ENCODE measurements around the gene APH1B.

The APH1B gene

GRCh38 chr15:63329567-63330350, 52.4 kb downstream of the APH1B start:
- Histone ChIP-seq H3K9ac (ENCODE audit: low read depth, low read length, poor library complexity) (no peak overlapping the region), H3K4ac (ENCODE audit: low read length) (no peak overlapping the region), H3K14ac (ENCODE audit: low read length) (no peak overlapping the region), H3K9me3 (replicated peaks in 1 of 2; ENCODE audit: control insufficient read depth in 2 of 2, insufficient read depth in 1 of 2, low read depth in 1 of 2, low read length in 2 of 2) (no peaks in the 10 kb centered on the region), H4K91ac (ENCODE audit: low read depth, low read length, poor library complexity) (no peak overlapping the region), H3K4me3 (ENCODE audit: low read length in 2 of 2) (no peak overlapping the region), H2BK120ac (ENCODE audit: low read depth, low read length) (peak overlapping the region; percentile 35), H3K4me1 (ENCODE audit: control insufficient read depth in 2 of 2, insufficient read depth in 1 of 2, low read depth in 1 of 2, low read length in 2 of 2) (no peaks in the 10 kb centered on the region), H3K79me1 (ENCODE audit: low read depth, low read length) (no peaks in the 10 kb centered on the region), H2BK12ac (ENCODE audit: low read length) (no peak overlapping the region), H3K23ac (ENCODE audit: low read depth, low read length, poor library complexity) (no peak overlapping the region), H3K18ac (ENCODE audit: low read length) (no peak overlapping the region), H2AK5ac (ENCODE audit: low read depth, low read length) (peak overlapping the region; percentile 88), H2BK15ac (ENCODE audit: low read length) (peak overlapping the region; percentile 21), H2AFZ (ENCODE audit: low read length) (no peak overlapping the region), H4K8ac (ENCODE audit: low read depth, low read length) (no peak overlapping the region), H3K27me3 (ENCODE audit: control insufficient read depth in 3 of 3, insufficient read depth in 3 of 3, low read depth in 1 of 3, low read length in 3 of 3) (no peaks in the 10 kb centered on the region), H3K27ac (replicated peaks; ENCODE audit: low read length) (no peak overlapping the region), H2BK5ac (ENCODE audit: low read length) (no peak overlapping the region), H3K36me3 (replicated peaks in 1 of 2; ENCODE audit: control insufficient read depth in 2 of 2, insufficient read depth in 2 of 2, low read length in 2 of 2) (no peaks in the 10 kb centered on the region), H3K4me2 (ENCODE audit: insufficient read depth, low read length, poor library complexity, severe bottlenecking) (no peak overlapping the region)
- no peak for DNase-seq (ENCODE audit: low spot score)
- no CpG with 5 or more reads among the region's 5 CpGs for WGBS, 2 donors (ENCODE audit: extremely low coverage in 2 of 2, insufficient read length in 2 of 2, insufficient replicate concordance in 1 of 2)

GRCh38 chr15:63330926-63331325, 53.5 kb downstream of the APH1B start:
- Histone ChIP-seq H2AK5ac (ENCODE audit: low read depth, low read length) (no peak overlapping the region), H2BK12ac (ENCODE audit: low read length) (no peak overlapping the region), H3K79me1 (ENCODE audit: low read depth, low read length) (no peaks in the 10 kb centered on the region), H3K14ac (ENCODE audit: low read length) (no peak overlapping the region), H3K4me3 (ENCODE audit: low read length in 2 of 2) (no peak overlapping the region), H3K36me3 (replicated peaks in 1 of 2; ENCODE audit: control insufficient read depth in 2 of 2, insufficient read depth in 2 of 2, low read length in 2 of 2) (no peaks in the 10 kb centered on the region), H3K18ac (ENCODE audit: low read length) (no peak overlapping the region), H3K9me3 (replicated peaks in 1 of 2; ENCODE audit: control insufficient read depth in 2 of 2, insufficient read depth in 1 of 2, low read depth in 1 of 2, low read length in 2 of 2) (no peaks in the 10 kb centered on the region), H2AFZ (ENCODE audit: low read length) (no peak overlapping the region), H4K8ac (ENCODE audit: low read depth, low read length) (no peak overlapping the region), H3K9ac (ENCODE audit: low read depth, low read length, poor library complexity) (no peak overlapping the region), H3K23ac (ENCODE audit: low read depth, low read length, poor library complexity) (no peak overlapping the region), H3K27me3 (ENCODE audit: control insufficient read depth in 3 of 3, insufficient read depth in 3 of 3, low read depth in 1 of 3, low read length in 3 of 3) (peaks cover 0 to 4% (median 0%) of the 10 kb centered on the region in 3 experiments), H2BK5ac (ENCODE audit: low read length) (no peak overlapping the region), H3K4me2 (ENCODE audit: insufficient read depth, low read length, poor library complexity, severe bottlenecking) (no peak overlapping the region), H2BK120ac (ENCODE audit: low read depth, low read length) (no peak overlapping the region), H3K27ac (replicated peaks; ENCODE audit: low read length) (no peak overlapping the region), H3K4ac (ENCODE audit: low read length) (no peak overlapping the region), H2BK15ac (ENCODE audit: low read length) (no peak overlapping the region), H3K4me1 (ENCODE audit: control insufficient read depth in 2 of 2, insufficient read depth in 1 of 2, low read depth in 1 of 2, low read length in 2 of 2) (no peaks in the 10 kb centered on the region), H4K91ac (ENCODE audit: low read depth, low read length, poor library complexity) (no peak overlapping the region)
- WGBS, 2 donors (ENCODE audit: extremely low coverage in 2 of 2, insufficient read length in 2 of 2, insufficient replicate concordance in 1 of 2) = no CpG with 5 or more reads among the region's 10 CpGs
- DNase-seq (ENCODE audit: low spot score) = no peak

- Histone ChIP-seq H3K18ac (ENCODE audit: low read length) (no peak overlapping the region), H3K4me2 (ENCODE audit: insufficient read depth, low read length, poor library complexity, severe bottlenecking) (no peak overlapping the region)
- WGBS, 2 donors (ENCODE audit: extremely low coverage in 2 of 2, insufficient read length in 2 of 2, insufficient replicate concordance in 1 of 2) = no CpG with 5 or more reads among the region's 12 CpGs
These were observed 54.1 kb downstream of the APH1B start for GRCh38 chr15:63331456-63331855.

GRCh38 chr15:63332367-63333124, 55.1 kb downstream of the APH1B start:
- Histone ChIP-seq H2BK5ac (ENCODE audit: low read length) (no peak overlapping the region), H3K4me3 (ENCODE audit: low read length in 2 of 2) (no peak overlapping the region)

More at GRCh38 chr15:63331456-63331855, 54.1 kb downstream of the APH1B start:
- Histone ChIP-seq H3K27ac (replicated peaks; ENCODE audit: low read length) (no peak overlapping the region), H3K4ac (ENCODE audit: low read length) (no peak overlapping the region), H3K9me3 (replicated peaks in 1 of 2; ENCODE audit: control insufficient read depth in 2 of 2, insufficient read depth in 1 of 2, low read depth in 1 of 2, low read length in 2 of 2) (no peaks in the 10 kb centered on the region), H4K91ac (ENCODE audit: low read depth, low read length, poor library complexity) (no peak overlapping the region), H3K9ac (ENCODE audit: low read depth, low read length, poor library complexity) (no peak overlapping the region), H3K14ac (ENCODE audit: low read length) (no peak overlapping the region), H2AFZ (ENCODE audit: low read length) (no peak overlapping the region), H2AK5ac (ENCODE audit: low read depth, low read length) (no peak overlapping the region), H2BK12ac (ENCODE audit: low read length) (no peak overlapping the region), H3K23ac (ENCODE audit: low read depth, low read length, poor library complexity) (no peak overlapping the region), H3K36me3 (replicated peaks in 1 of 2; ENCODE audit: control insufficient read depth in 2 of 2, insufficient read depth in 2 of 2, low read length in 2 of 2) (no peaks in the 10 kb centered on the region), H3K79me1 (ENCODE audit: low read depth, low read length) (no peaks in the 10 kb centered on the region), H2BK120ac (ENCODE audit: low read depth, low read length) (no peak overlapping the region), H3K27me3 (ENCODE audit: control insufficient read depth in 3 of 3, insufficient read depth in 3 of 3, low read depth in 1 of 3, low read length in 3 of 3) (peaks cover 0 to 7% (median 0%) of the 10 kb centered on the region in 3 experiments), H3K4me3 (ENCODE audit: low read length in 2 of 2) (no peak overlapping the region), H2BK5ac (ENCODE audit: low read length) (no peak overlapping the region), H3K4me1 (ENCODE audit: control insufficient read depth in 2 of 2, insufficient read depth in 1 of 2, low read depth in 1 of 2, low read length in 2 of 2) (no peaks in the 10 kb centered on the region), H2BK15ac (ENCODE audit: low read length) (no peak overlapping the region), H4K8ac (ENCODE audit: low read depth, low read length) (no peak overlapping the region)
- DNase-seq (ENCODE audit: low spot score) = no peak

More at GRCh38 chr15:63332367-63333124, 55.1 kb downstream of the APH1B start:
- no peaks in the 10 kb centered on the region for H3K9me3 ChIP-seq (replicated peaks in 1 of 2; ENCODE audit: control insufficient read depth in 2 of 2, insufficient read depth in 1 of 2, low read depth in 1 of 2, low read length in 2 of 2)
- no peaks in the 10 kb centered on the region for H3K79me1 ChIP-seq (ENCODE audit: low read depth, low read length)
- H2BK12ac ChIP-seq (ENCODE audit: low read length) = no peak overlapping the region
- no peak overlapping the region for H2AFZ ChIP-seq (ENCODE audit: low read length)
- H2BK120ac ChIP-seq (ENCODE audit: low read depth, low read length) = no peak overlapping the region
- H3K23ac ChIP-seq (ENCODE audit: low read depth, low read length, poor library complexity) = no peak overlapping the region
- no peak overlapping the region for H3K9ac ChIP-seq (ENCODE audit: low read depth, low read length, poor library complexity)
- no peaks in the 10 kb centered on the region for H3K4me1 ChIP-seq (ENCODE audit: control insufficient read depth in 2 of 2, insufficient read depth in 1 of 2, low read depth in 1 of 2, low read length in 2 of 2)
- peak overlapping the region; percentile 22 for H2AK5ac ChIP-seq (ENCODE audit: low read depth, low read length)
- H3K27me3 ChIP-seq (ENCODE audit: control insufficient read depth in 3 of 3, insufficient read depth in 3 of 3, low read depth in 1 of 3, low read length in 3 of 3) = peaks cover 0 to 7% (median 0%) of the 10 kb centered on the region in 3 experiments
- no peak overlapping the region for H3K27ac ChIP-seq (replicated peaks; ENCODE audit: low read length)
- no peak overlapping the region for H3K18ac ChIP-seq (ENCODE audit: low read length)
- no peak for DNase-seq (ENCODE audit: low spot score)
- H3K36me3 ChIP-seq (replicated peaks in 1 of 2; ENCODE audit: control insufficient read depth in 2 of 2, insufficient read depth in 2 of 2, low read length in 2 of 2) = no peaks in the 10 kb centered on the region
- H3K14ac ChIP-seq (ENCODE audit: low read length) = no peak overlapping the region
- H3K4ac ChIP-seq (ENCODE audit: low read length) = no peak overlapping the region
- no CpG with 5 or more reads among the region's 9 CpGs for WGBS, 2 donors (ENCODE audit: extremely low coverage in 2 of 2, insufficient read length in 2 of 2, insufficient replicate concordance in 1 of 2)
- H4K91ac ChIP-seq (ENCODE audit: low read depth, low read length, poor library complexity) = no peak overlapping the region
- H2BK15ac ChIP-seq (ENCODE audit: low read length) = no peak overlapping the region
- no peak overlapping the region for H4K8ac ChIP-seq (ENCODE audit: low read depth, low read length)
- H3K4me2 ChIP-seq (ENCODE audit: insufficient read depth, low read length, poor library complexity, severe bottlenecking) = no peak overlapping the region
